Activated naive CD8-positive, alpha-beta T cell (primary cell): ENCODE data around the gene MED13L.
"Not testable (repeated sequence)": the region's sequence is repeated elsewhere in the genome, so short reads cannot be mapped to it uniquely, and the experiment has no call there.

Experiments
- H3K27ac Mint-ChIP-seq: one replicate; pipeline ENCODE4 v1.8.0; 2021; ENCODE audit warnings: mixed read lengths
- H3K27me3 Mint-ChIP-seq: one replicate; pipeline ENCODE4 v1.8.0; 2021; ENCODE audit warnings: mixed read lengths
- H3K36me3 Mint-ChIP-seq: one replicate; pipeline ENCODE4 v1.8.0; 2021; ENCODE audit warnings: mixed read lengths
- H3K4me1 Mint-ChIP-seq: one replicate; pipeline ENCODE4 v1.8.0; 2021; ENCODE audit warnings: low read depth, mixed read lengths
- H3K4me3 Mint-ChIP-seq: one replicate; pipeline ENCODE4 v1.8.0; 2021; ENCODE audit warnings: mild to moderate bottlenecking, mixed read lengths
- H3K9me3 Mint-ChIP-seq: one replicate; pipeline ENCODE4 v1.8.0; 2021; ENCODE audit warnings: low read depth, mixed read lengths

The MED13L gene

DNA sequence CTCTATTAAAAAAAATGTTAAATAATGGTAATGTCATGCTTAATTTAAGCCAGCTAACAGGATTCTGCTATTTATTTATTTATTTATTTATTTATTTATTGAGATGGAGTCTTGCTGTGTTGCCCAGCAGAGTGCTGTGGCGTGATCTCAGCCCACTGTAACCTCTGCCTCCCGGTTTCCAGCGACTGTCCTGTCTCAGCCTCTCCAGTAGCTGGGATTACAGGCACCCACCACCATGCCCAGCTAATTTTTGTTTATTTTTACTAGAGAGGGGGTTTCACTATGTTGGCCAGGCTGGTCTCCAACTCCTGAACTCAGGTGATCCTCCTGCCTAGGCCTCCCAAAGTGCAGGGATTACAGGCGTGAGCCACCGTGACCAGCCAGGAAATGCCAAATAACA lies 43.3 kb downstream of the MED13L start:
- not testable (repeated sequence) for H3K36me3 Mint-ChIP-seq, H3K9me3 Mint-ChIP-seq, H3K4me3 Mint-ChIP-seq, H3K27ac Mint-ChIP-seq, H3K27me3 Mint-ChIP-seq
- peaks cover 31% of the 10 kb centered on the region for H3K4me1 Mint-ChIP-seq

DNA sequence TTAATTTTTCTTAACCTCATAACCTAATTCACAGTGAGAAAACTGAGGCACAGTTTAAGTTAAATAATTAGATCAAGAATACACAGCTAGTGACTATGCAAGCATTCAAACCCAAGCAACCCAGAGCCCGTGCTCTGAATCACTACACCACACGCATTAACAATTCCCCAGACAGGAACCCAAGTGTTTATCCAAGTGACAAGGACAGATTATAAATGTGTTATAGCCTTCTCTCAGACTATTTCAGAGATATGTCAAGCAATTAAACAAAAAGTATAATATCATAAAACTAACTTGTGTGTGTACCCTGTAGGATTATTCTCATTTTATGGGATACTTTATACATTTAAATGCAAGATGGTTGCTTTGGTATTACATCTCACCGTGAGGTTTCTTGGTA lies 43.8 kb downstream of the MED13L start:
- no peaks in the 10 kb centered on the region for H3K27me3 Mint-ChIP-seq
- peaks cover 31% of the 10 kb centered on the region for H3K4me1 Mint-ChIP-seq
- no peak overlapping the region for H3K4me3 Mint-ChIP-seq
- H3K27ac Mint-ChIP-seq, result no peak overlapping the region
- no peaks in the 10 kb centered on the region for H3K9me3 Mint-ChIP-seq
- peaks cover 4% of the 10 kb centered on the region for H3K36me3 Mint-ChIP-seq

DNA sequence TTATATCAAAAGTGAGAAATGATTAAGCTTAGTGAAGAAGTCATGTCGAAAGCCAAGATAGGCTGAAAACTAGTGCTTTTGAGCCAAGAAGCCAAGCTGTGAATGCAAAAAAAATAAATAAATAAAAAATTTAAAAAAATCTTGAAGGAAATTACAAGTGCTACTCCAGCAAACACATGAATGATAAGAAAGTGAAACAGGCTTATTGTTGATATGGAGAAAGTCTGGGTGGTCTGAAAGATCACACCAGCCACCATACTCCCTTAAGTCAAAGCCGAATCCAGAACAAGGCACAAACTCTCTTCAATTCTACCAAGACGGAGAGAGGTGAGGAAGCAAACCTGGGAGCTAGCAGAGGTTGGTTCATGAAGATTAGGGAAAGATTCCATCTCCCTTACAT lies 49.7 kb downstream of the MED13L start:
- no peak overlapping the region for H3K4me3 Mint-ChIP-seq
- no peak overlapping the region for H3K27ac Mint-ChIP-seq
- H3K27me3 Mint-ChIP-seq, result no peaks in the 10 kb centered on the region
- no peaks in the 10 kb centered on the region for H3K9me3 Mint-ChIP-seq
- H3K4me1 Mint-ChIP-seq, result peaks cover 19% of the 10 kb centered on the region
- peaks cover 20% of the 10 kb centered on the region for H3K36me3 Mint-ChIP-seq

DNA sequence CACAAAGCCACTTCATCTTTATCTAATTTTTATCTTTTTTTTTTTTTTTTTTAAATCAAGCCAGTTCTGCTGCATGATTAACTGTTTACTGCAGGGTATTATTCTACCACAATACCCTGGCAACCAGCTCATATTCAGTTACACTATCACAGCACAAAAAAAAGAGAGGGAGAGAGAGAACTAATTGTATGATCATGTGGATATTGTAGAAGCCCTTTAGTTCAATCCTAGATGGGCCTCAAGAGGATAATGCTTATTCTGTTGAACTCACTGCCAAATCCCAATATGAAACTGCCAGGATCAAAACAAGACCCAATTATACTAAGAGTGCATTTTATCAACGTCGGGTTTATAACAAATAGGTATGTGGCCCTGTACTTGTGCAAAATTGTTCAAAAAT lies 51.5 kb downstream of the MED13L start:
- no peak overlapping the region for H3K27ac Mint-ChIP-seq
- peaks cover 29% of the 10 kb centered on the region for H3K4me1 Mint-ChIP-seq
- H3K4me3 Mint-ChIP-seq, result no peak overlapping the region
- no peaks in the 10 kb centered on the region for H3K9me3 Mint-ChIP-seq
- H3K36me3 Mint-ChIP-seq, result peaks cover 22% of the 10 kb centered on the region
- no peaks in the 10 kb centered on the region for H3K27me3 Mint-ChIP-seq

DNA sequence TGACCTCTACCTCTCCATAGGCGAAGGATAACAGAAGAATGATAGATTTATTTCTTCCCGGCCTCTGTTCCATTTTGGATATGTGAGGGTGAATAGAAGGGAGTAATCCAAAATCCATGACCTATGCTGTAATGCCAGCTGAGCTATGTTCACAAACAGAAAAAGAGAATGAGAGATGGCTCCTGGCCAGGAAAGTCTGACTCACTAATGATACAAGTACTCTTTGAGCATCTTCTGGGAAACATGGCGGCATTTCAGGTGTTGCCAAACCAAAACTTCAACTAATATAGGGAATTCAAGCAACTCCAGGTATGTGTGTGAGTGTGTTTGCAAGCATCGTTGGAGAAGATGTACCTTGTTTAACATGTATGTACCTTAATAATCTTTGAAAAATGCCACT lies 55.1 kb downstream of the MED13L start:
- peaks cover 36% of the 10 kb centered on the region for H3K4me1 Mint-ChIP-seq
- H3K4me3 Mint-ChIP-seq, result no peak overlapping the region
- H3K27me3 Mint-ChIP-seq, result no peaks in the 10 kb centered on the region
- peaks cover 14% of the 10 kb centered on the region for H3K36me3 Mint-ChIP-seq
- H3K27ac Mint-ChIP-seq, result peak overlapping the region; percentile 17
- no peaks in the 10 kb centered on the region for H3K9me3 Mint-ChIP-seq

DNA sequence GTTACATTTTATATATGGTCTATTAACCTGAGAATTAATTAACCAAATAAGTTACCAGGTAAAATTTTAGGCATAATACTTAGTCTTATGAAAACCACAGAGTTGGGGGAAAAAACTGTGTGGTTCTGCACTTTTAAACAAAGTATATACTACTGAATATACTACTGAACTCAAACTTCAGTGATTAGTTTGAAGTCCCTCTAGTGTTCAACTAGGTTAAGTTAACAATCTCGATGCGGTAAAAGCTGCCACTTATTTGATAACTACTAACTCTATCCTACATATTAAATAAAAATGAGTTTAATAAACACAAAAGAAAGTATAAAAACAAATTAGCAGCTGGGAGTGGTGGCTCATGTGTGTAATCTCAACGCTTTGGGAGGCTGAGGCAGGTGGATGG lies 56.7 kb downstream of the MED13L start:
- H3K36me3 Mint-ChIP-seq, result peaks cover 10% of the 10 kb centered on the region
- H3K9me3 Mint-ChIP-seq, result no peaks in the 10 kb centered on the region
- no peaks in the 10 kb centered on the region for H3K27me3 Mint-ChIP-seq
- H3K4me3 Mint-ChIP-seq, result no peak overlapping the region
- H3K27ac Mint-ChIP-seq, result no peak overlapping the region
- H3K4me1 Mint-ChIP-seq, result peaks cover 46% of the 10 kb centered on the region

DNA sequence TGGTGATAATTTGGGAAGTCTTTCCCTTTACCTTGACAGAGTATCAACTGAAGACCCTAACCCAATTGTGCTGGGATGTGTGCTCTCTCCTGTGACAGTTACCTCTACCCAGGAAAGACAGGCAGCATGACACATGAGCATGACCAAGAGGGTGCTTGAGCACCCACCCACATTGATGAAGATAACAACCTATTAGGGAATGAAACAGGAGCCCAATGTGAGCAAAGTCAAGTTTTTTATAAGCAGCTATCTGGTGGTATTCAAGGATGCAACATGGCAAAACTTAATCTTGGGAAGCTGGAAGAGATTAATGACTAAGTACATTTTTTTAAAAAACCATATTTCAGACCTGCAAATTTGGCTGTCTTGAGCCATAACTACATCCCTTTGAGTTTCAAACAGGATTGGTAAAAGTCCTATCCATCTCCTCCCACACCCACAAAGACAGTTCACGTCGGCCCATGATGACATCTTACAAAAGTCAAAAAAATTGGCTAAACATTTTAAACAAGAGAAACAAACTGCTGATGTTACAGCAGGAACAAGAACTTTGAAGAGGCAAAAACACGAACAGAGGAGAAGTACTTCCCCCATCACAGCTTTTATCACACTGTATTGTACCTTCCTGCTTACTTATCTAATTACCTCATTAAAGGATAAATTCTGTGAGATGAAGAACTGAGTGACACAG lies 60.3 kb downstream of the MED13L start:
- Mint-ChIP-seq H3K27me3 (no peaks in the 10 kb centered on the region), H3K9me3 (no peaks in the 10 kb centered on the region), H3K36me3 (no peaks in the 10 kb centered on the region), H3K27ac (no peak overlapping the region), H3K4me1 (peaks cover 60% of the 10 kb centered on the region), H3K4me3 (no peak overlapping the region)

DNA sequence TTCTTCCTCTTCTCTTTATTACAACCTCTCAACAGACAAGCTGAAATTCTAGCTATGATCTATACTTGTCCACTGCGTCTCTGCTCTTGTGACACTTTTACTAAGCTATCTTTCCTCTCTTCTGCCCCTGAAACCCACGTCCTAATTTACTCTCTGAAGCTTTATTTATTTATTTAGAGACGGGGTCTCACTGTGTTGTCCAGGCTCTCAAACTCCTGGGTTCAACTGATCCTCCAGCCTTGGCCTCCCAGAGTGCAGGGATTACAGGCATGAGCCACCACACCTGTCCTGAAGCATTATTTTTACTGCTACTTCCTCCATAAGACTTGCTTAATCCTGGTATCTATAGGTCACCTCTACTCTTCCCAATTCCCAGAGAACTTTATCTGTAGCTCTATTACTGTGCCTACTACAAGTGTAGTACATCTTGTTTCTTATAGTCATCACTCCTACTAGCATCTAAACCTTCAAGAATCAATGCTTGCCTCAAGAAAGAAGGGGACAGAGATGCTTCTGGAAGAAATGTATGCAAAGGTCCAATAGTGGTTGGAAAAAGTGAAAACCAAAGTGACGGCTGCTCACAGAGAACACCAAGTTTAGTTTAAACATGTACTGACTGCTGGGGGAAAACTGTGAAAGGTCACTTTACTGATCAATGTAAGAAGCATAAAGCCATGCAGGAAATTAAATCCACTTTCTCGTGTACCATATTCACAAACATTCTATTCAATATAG lies 61.3 kb downstream of the MED13L start:
- peaks cover 61% of the 10 kb centered on the region for H3K4me1 Mint-ChIP-seq
- H3K27me3 Mint-ChIP-seq, result no peaks in the 10 kb centered on the region
- H3K4me3 Mint-ChIP-seq, result no peak overlapping the region
- no peaks in the 10 kb centered on the region for H3K9me3 Mint-ChIP-seq
- H3K27ac Mint-ChIP-seq, result no peak overlapping the region
- no peaks in the 10 kb centered on the region for H3K36me3 Mint-ChIP-seq

DNA sequence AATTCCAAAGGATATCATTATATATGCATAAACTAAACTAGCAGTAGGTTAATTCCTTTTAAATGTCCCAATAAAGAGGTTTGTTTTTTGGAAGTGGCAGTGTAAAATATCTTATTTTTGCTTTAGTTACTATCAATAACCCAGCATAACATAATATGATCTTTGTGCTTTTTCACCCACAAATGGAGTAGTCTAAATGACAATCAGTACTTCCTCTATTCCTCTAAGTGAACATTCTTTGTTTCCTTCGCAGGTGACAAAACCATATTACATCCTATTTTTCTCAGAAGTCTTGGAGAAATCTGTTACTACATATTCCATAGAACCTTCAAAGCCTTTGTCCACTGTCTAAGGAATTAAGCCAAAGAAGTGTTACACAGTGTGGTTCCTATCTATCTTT lies 62.5 kb downstream of the MED13L start:
- H3K4me1 Mint-ChIP-seq, result peaks cover 71% of the 10 kb centered on the region
- peak overlapping the region; percentile 28 for H3K27ac Mint-ChIP-seq
- no peaks in the 10 kb centered on the region for H3K36me3 Mint-ChIP-seq
- H3K27me3 Mint-ChIP-seq, result no peaks in the 10 kb centered on the region
- no peaks in the 10 kb centered on the region for H3K9me3 Mint-ChIP-seq
- no peak overlapping the region for H3K4me3 Mint-ChIP-seq

DNA sequence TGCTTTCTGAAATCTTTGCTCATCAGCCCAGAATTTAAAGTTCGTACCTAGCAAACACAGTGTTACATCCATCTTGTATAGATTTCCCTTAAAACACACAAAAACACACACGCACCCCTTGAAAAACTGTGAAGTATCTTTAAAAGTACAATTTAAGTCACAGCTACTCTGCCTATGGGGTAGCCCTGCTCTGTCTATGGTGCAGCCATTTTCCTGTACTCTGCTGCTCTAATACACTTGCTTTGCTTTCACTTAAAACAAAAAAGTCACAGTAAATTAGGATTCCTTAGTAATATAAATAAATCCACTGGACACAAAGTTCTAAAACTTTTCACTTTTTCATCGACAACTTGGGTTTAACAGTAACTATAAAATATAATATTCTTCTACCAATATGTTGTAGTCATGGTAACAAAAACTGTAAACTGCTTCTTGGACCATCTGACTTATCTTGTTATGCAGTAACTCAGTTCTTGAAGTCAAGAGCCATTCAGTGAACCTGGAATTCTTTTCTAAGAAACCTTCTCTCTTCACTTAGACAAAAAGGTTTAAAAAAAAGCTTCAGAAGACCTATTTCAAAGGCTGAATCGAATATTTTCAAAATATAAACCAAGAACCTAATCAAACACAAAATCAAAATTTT lies 63.5 kb downstream of the MED13L start:
- Mint-ChIP-seq H3K27me3 (no peaks in the 10 kb centered on the region), H3K4me3 (no peak overlapping the region), H3K4me1 (peaks cover 81% of the 10 kb centered on the region), H3K36me3 (no peaks in the 10 kb centered on the region), H3K27ac (no peak overlapping the region), H3K9me3 (no peaks in the 10 kb centered on the region)

DNA sequence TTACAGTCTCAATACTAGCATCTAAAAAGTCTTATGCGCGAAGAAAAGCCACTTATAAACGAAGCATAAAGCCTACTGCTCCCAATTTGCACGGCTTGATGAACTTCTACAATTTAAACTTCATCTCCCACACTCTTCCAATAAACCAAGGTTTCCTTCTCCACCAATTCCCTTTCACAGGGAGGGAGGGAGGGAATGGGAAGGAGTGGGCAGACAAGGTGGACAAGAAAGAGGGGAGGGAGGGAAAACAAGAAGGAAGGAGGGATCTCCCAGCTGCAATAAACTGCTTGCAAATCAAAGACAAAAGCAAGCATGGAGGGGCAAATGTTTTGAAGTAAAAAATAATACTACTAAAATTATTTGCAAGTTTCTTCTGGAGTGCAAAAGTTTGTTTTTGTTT lies 64.5 kb downstream of the MED13L start:
- Mint-ChIP-seq H3K27ac (peak overlapping the region; percentile 13), H3K4me3 (peak overlapping the region; percentile 21), H3K9me3 (no peaks in the 10 kb centered on the region), H3K4me1 (peaks cover 81% of the 10 kb centered on the region), H3K27me3 (no peaks in the 10 kb centered on the region), H3K36me3 (no peaks in the 10 kb centered on the region)

DNA sequence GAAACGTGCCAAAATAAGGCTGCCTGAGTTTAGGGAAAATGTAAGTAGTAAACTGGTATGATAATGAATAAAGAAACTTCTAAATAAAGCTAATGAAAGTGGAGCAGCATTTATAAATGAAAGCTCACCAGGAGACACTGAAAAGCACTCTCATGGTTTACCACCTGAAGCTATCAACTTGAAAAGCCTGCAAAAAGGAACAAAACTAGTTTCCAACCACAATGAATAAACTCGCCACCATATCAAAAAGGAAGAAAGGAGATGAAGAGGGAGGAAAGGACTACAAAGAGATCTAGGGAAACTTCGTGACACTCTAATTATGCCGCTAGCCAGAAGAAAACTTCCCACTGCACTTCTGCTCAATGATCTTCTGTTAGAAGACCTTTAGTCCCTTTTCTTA lies 66.7 kb downstream of the MED13L start:
- H3K4me1 Mint-ChIP-seq, result peaks cover 75% of the 10 kb centered on the region
- peak overlapping the region; percentile 21 for H3K4me3 Mint-ChIP-seq
- no peaks in the 10 kb centered on the region for H3K27me3 Mint-ChIP-seq
- no peaks in the 10 kb centered on the region for H3K36me3 Mint-ChIP-seq
- H3K9me3 Mint-ChIP-seq, result no peaks in the 10 kb centered on the region
- peak overlapping the region; percentile 76 for H3K27ac Mint-ChIP-seq

DNA sequence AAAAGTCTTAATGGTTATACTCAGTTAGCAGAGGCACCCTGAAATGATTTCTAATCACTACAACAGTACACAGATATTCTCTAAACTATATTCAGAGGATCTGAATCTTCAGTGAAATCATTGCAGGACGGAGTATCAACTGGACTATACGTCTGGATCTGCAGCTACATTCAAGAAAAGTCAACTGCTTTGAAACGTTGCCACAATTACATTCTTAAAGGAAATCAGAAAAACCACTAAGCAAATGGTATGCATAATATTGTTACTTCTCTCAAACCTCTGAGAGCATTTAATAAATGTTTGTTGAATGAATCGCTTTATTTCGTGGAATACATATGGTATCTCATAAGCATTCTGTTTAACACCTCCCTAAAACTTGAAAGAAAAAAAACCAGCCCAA lies 67.4 kb downstream of the MED13L start:
- peak overlapping the region; percentile 18 for H3K4me3 Mint-ChIP-seq
- peaks cover 70% of the 10 kb centered on the region for H3K4me1 Mint-ChIP-seq
- H3K27me3 Mint-ChIP-seq, result no peaks in the 10 kb centered on the region
- no peaks in the 10 kb centered on the region for H3K9me3 Mint-ChIP-seq
- no peak overlapping the region for H3K27ac Mint-ChIP-seq
- peaks cover 2% of the 10 kb centered on the region for H3K36me3 Mint-ChIP-seq

DNA sequence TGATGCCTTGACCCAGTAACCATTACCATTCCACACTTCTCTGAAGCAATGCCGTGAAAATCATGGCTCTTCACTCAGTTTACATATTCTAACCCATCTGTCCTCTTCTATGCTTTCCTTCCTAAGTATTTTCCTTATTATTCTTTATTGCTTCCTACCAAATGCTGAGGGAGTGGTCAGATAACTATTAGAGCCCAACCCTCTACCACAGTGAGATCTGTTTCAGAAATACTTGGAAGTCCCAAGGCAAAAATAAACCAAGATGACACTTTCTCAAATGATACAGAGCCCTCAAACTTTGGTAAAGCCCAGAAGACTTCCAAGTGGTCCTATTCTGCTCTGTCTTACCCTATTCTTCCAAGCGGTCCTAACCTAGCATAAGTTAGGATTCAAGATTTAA lies 68.0 kb downstream of the MED13L start:
- H3K36me3 Mint-ChIP-seq, result peaks cover 6% of the 10 kb centered on the region
- no peaks in the 10 kb centered on the region for H3K9me3 Mint-ChIP-seq
- H3K27ac Mint-ChIP-seq, result peak overlapping the region; percentile 41
- no peak overlapping the region for H3K4me3 Mint-ChIP-seq
- H3K27me3 Mint-ChIP-seq, result no peaks in the 10 kb centered on the region
- H3K4me1 Mint-ChIP-seq, result peaks cover 68% of the 10 kb centered on the region

DNA sequence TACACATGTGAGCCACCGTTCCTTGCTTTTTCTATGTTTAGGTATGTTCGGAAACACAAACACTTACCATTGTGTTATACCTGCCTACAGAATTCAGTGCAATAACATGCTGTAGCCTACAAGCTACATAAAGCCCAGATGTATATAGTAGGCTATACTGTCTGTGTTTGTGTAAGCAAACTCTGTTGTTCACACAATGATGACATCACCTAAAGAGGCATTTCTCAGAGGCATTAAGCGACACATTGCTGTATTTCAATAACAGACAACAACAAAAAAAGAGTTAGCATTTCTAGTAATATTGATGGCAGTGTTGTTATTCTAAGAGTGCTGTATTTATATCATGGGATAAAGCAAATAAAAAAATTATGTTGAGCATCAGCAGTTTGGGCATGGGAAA lies 70.2 kb downstream of the MED13L start:
- Mint-ChIP-seq H3K27ac (no peak overlapping the region), H3K9me3 (no peaks in the 10 kb centered on the region), H3K36me3 (peaks cover 8% of the 10 kb centered on the region), H3K4me3 (no peak overlapping the region), H3K4me1 (peaks cover 68% of the 10 kb centered on the region), H3K27me3 (no peaks in the 10 kb centered on the region)
